NCI-H345 treated with DMSO at 0.1 percent for 48 hours (cell line): Measurements from ENCODE around the gene CTRB1.

ENCODE experiments used
- DNase-seq: peaks from one replicate; lab custom pipeline; 2025; ENCODE audit not compliant: unreplicated experiment; lab: John Stamatoyannopoulos, UW

Gene CTRB1

DNA sequence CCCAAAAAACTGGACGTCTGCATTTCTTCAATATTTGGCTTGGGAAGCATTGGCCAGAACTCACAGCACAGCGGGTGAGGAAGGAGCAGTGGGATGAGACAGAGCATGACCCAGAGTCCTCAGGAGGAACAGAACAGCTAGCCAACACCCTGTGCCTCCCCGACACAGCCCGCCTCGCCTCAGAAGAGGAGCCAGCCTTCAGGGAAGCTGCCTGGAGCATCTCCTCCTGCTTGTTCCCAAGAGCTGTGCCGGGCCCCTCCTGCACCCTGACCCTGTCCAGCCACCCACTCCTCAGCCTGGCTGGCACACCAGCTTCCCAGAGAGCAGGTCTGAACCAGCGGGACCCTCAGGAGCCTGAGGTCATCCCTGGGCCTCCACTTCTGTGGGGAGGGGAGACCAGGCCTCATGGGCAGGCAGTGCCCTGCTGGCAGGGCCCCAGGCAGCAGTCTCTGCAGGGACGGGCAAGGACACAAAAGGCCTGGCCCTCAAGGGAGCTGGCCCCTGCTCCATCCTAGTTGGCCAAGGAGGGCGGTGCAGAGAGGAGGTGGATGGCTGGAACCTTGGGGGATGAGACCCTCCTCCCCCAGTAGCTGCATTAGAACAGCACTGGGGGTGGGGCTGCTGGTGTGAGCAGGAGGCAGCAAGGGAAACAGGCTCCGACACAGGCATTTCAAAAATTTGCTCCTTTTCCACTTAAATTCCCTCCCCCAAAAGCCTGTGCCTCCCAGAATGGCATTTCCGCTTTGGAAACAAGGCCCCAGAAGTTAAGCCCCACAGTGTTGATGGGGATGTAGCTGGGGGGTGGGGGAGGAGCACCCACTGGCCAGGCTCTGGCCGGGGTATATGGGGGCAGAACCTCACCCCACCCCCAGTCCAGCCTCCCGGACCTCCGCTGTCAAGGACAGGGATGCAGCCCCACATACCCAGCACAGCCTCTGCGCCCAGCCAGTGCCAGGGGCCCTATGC lies 34.4 kb downstream of the CTRB1 start:
- DNase-seq: no peak

DNA sequence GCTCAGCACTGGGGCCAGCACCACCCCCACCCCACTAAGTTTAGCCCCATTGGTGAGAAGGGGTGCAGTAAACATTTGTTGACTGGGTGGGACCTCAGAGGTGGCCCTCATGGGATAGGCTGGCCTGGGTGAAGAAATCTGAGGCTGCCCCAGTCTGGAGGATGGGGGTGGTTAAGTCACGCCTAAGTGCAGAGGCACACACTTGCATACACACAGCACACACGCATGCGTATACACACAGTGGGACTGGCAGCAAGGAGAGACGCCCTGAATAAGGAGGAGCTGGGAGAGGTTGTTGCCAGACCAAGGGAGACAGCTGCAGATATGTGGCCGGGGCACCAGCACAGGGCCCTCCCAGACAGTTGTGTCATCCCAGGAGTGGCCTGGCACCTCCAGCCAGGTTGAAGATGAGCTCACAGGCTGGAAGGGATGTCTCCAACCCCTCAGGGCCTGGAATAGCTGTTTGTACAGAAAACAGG lies 35.6 kb downstream of the CTRB1 start:
- DNase-seq: no peak

DNA sequence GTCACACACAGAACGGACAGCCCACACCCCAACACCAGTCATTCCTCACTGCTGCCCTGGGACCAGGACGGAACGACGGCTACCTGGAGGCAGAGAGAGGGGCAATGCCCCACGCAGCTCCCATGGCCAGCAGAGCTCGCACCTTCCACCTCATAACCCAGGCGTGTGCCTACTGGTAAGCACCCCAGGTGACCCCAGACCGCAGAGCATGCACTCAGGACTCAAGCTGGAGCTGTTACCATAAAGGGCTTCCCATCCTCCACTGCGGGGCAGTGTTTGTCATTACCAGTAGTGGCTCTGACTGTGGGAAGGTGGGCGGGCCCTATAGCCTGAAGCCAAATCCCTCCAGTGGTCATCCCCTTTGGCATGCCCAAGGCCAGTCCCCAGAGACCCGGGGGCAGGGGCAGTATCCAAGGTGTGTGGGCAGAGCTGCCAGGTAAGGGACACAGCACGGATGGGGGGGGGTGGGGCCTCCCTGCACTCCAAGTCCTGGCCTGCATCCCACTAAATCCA lies 37.3 kb downstream of the CTRB1 start:
- DNase-seq: no peak

DNA sequence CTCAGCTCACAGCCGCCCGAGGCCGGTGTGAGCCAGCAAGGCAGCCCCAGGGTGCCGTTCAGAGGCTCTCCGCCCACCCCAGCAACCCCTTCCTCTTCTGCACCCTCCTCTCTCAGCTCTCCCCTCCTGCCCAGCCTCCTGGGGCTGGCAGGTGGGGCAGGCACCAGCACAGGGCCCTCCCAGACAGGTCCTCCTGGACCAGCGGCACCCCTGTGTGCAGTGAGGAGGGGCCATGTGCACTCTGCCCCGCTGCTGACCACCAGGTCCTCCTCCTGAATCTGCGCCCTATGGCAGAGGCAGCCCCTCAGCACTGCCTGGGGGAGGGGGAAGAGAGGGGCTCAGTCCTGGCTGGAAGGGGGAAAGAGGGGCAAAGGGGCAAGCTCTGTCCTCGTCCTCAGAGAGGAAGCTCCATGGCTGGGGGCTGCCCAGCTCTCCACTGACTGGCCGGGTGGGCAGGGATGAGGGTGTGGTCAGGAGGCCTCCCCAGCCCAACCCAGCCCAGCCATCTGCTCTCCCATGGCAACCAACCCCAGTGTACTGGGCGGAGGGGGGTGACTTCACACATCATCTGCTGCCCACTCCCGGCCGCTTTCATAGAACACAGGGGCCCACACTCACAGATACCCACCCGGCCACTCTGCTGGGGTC lies 38.0 kb downstream of the CTRB1 start:
- no peak for DNase-seq

DNA sequence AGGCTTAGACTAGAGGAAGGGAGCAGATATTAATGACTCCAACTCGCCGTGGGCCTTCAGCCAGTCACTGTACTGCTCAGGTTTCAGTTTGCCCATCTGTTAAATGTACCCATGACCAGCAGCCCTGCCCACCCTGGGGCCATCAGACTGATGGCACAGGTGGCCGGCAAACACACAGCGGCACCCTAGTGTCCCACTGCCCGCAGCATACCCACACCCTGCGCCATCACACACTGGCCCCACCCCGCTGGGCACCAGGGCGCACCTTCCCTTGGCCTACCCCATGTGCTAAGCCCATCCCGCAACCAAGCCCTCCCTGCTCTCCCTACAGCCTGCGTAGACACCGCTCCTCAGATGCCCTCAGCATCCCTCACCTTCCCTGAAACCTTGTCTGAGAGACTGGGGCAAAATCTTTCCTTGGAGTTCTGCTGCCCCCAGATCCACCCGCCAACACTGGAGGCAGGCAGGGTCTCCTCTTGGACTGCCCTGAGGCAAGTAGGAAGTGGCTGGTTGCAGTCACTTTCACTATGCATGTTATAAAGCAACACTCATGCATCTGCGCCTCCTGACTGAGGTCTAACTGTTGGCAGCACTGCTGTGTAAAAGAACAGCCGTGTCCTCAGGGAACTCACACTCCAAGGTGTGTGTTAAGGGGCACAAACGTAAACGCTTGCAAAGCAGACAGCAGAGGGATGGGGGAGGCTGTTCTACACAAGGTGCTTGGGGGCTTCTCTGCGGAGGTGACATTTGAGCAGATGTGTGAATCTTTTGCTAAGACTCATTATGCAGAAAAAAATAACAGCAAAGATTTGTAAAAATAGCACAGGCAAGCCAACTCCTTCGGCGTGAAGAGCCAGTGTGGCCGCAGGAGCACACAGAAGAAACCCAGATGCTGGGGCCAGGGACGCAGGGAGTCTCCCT lies 39.4 kb downstream of the CTRB1 start:
- DNase-seq: no peak

DNA sequence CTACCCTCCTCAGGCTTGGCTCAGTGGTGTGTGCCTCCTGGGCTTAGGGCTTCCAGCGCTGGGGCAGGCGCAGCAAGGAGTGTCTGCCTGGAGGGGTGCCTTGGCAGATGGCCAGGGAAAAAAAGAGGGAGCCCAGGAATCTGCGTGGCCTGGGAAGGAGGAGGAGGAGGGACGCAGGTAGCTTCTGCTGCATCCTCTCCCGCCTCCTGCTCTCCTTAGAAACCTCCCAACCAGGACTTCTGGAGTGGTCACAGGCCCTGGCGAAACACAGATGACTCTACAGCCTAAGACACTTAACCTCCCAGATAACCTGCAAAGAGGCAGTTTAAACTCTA lies 40.0 kb downstream of the CTRB1 start:
- no peak for DNase-seq

DNA sequence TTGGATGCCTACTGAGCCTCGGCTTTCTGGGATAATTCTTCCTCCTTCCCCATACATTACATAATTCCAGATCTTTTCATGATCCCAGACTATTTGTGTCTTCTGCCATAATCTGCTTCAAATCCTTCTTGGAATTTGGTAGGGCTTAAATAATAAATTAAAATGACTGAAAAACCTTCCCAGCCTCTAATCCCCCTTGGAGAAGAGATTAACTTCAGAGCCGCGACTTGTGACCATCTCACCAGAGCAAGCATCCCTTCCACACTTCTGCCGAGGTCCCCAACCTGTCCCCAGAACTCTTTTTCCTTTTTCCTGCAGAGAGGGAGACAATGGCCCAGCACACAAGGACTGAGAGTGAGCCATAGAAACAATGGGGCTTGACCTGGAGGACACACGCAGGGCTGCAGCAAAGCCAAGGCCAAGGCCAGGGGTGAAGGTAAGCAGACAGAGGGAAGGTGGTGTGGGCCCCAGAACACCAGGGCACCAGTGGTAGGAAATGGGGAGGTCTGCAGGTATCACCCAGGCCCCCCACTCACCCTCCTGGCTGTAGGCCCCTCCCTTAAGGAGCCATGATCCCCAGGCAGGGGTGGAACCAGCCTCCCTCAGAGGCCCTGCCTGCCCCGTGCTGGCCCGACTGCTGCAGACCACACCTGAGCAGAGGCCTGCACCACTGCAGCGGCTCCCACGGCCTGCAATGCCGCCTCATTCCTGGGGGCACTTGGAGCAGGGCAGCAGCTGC lies 42.2 kb downstream of the CTRB1 start:
- no peak for DNase-seq

DNA sequence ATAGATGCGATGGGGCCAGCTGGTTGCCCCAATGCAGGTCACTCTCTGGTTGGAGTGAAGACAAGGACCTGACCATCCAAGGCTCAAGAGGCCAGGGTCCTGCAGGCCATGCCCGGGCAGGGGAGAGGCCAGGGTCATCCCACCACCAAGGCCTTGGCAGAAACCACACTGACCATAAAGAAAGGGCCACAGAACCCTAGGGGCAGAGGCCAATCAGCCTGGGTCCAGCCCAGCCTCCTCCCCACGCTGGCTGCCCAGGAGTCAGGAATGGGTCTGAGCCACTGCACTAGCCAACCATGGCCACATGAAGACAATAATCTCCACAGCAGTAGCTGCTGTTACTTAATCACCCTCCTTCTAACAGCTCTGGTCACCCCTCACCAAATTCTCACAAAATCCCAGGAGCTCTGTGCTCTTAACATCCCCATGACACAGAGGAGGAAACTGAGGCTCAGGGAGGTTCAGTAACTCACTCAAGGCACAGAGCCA lies 42.8 kb downstream of the CTRB1 start:
- DNase-seq: no peak

DNA sequence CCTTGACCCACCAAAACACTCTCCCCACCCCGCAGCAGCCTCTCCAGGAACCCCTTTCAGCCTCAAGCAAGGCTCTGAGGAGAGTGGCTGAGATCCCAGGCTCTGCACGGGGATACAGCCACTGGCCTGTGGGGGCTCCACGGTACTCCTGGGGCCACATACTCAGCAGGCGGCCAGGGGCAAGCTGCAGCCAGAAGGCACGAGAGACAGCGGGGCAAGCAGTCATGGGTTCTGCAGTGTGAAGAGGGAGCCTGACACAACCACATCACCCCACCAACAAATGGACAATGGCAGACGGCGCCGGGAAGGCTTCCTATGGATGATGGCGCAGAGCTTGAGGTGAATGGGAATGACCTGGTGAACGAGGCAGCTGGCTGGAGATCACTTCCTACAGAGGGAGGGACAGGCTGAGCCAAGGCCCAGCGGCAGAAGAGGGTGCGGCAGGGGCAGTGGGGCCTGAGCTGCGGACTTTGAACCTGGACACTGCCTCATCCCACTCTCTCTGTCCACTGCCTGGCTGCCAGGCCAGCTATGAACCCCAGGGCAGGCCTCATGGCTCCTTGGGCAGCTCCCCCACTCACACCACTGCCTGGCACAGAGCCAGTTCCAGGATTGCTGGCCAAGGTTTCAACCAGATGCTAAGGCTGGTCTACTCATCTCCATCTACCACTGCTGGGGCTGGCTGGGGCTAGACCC lies 43.5 kb downstream of the CTRB1 start:
- no peak for DNase-seq

DNA sequence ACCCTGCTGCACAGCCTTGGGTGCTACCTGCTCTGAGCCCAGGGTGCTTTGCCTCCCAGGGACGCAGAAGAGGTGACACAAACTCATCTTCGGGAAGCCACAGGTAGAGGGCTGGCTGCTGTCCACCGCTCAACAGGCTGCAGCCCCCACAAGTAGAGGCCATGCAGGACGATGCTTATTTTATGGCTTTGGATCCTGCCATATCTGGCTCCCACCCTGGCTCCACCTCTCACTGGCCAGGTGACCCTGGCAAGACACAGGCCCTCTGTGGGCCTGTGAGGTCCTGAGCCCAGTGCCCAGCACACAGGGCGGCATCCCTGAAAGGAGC lies 44.0 kb downstream of the CTRB1 start:
- DNase-seq: no peak

DNA sequence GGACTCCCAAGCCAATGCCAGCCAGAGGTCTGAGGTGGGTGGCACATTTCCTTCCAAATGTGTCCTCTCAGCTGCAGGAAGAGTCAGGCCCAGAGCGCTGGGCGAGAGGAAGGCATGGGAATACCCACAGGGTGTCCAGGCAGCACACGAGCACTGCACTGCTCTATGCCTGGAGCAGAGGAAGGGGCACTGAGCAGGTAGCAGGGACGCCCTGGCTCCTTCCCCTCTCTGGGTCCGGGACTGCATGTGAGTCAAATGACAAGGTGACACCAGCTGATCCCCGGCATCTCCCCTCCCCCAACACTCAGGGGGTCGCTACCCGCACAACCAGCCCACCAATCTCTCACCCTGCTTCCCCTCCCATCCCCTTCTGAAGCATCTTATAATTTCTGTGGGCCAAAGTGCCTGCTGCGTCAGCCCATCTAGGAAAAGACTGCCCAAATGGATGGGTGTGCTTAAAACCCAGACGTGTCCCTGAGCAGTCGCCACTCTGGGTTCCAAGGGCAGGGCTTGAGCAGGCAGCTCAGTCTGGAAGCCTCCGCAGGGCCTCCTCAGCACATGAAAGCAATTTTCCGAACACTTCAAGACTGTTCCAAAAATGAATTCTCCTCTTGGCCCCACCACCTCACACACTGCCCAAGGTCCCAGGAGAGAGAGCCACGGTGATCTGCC lies 44.6 kb downstream of the CTRB1 start:
- DNase-seq: no peak

DNA sequence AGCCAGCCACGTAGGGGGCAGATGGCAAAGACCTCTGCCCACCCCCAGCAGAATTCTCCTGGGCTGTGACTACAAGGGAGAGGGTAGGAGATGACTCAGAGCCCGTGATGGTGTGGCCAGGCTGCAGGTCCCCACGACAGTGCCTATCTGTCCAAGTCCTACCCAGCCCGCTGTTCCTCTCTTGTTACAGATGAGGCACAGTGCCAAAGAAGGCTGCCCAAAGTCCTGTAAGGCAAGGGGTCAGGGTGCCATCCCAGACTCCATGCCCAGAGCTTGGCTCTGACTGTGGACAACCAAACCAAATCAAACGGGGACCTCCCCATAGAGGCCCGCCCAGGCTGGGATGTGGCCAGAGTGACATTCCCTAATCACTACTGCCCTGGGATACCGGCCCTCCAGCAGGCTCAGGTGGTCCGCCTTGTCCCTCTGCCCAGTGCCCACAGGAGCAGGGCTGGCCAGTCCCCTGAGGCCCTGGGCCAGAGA lies 45.2 kb downstream of the CTRB1 start:
- no peak for DNase-seq

DNA sequence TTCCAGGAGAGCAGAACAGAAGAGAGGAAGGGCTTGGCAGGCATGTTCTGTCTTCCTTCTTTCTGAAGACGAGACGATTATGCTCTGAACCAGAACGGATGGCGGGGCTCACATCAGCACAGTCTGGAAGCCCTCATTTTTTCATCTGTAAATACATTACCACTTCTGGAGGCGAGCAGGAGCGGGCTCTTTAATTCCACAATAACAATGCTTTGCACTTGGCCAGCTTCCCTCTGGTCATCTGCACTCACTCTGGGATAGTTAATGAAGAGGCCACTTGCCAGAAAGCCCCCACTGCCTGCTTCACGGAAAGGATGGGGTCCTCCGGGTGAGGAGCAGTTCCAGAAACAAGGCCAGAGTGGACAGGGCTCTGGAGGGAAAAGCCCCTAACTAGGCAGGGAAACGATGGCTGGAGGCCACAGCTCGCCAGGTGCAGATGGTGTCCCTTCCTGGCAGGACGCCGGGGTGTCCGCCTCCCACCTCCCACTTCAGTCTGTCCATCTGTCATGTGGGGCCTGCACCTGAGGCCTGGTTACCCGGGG lies 45.7 kb downstream of the CTRB1 start:
- no peak for DNase-seq

DNA sequence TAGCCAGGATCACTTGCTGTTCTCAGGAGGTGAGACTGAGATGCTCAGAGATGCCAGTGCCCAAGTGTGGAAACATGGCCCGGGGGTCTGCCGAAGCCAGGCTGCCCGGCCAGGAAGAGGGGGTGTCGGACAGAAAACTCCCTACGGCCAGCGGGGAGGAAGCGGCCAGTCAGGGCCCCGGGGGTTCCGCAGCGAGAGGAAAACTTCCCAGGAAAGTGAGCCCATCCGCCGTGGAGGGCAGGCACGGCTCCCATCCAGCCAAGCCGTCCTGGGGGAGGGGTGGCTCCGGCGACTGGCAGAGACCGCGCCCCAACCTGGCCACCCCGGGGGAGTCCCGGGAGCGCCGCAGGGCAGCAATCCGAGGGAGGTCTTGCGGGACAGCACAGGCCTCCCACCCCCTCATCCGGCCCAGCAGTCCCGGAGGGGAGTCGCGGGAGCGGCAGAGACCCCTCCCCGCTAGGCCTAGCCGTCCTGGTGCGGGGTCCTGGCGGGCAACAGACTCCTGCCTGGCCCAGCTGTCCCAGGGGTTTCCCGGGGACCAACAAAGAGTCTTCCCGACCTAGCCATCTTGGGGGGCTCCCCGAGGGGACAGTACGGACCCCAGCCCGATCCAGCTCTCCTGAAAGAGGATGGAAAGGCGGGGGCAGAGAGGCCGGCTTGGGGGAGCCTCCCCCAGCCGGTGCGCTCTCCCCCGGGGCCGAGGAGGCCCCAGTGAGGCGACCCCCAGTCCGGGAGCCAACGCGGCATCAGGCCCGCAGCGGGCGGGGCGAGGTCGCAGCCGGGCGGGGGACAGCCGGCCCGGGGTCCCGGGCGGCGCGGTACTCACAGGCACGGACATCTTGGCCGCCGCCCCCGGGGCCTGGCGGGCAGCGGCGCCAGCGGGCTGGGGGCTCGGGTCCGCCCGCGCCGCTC lies 46.5 kb downstream of the CTRB1 start:
- no peak for DNase-seq

DNA sequence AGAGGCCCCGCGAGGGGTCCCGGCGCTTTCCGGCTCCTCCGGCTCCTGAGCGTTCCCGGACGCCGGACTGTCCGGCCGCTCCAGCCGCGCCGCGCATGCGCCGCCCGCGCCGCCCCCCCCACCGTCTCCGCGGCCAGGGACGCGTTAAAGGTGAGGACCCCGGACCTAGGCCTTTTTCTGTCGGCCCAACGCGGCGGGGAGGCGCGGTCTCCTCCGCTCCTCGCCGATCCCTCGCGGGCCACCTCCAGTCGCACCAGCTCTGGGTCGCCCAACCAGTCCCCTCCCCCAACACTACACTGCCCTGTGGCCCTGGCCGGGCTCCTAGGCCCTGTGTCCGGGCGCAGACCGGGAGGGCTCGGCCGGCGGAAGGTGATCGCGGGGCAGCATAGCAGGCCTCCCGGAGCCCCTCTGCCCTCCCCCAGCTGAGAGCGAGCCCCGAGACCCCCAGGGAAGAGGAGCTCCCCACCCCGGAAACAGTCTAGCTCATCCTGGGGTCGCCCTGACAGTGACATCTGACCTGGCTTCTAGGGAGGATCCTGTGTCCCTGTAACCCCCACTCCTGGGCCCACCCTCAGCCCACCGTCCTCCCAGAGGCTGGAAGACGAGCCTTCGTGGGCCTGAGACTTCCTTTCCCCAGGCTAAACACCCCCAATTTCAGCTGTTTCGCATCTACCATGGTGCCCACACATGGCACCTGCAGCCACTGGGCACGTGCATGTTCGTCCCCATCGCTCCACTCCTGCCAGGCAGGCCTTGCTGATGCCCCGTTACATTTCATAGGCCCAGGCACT lies 47.3 kb downstream of the CTRB1 start:
- no peak for DNase-seq

DNA sequence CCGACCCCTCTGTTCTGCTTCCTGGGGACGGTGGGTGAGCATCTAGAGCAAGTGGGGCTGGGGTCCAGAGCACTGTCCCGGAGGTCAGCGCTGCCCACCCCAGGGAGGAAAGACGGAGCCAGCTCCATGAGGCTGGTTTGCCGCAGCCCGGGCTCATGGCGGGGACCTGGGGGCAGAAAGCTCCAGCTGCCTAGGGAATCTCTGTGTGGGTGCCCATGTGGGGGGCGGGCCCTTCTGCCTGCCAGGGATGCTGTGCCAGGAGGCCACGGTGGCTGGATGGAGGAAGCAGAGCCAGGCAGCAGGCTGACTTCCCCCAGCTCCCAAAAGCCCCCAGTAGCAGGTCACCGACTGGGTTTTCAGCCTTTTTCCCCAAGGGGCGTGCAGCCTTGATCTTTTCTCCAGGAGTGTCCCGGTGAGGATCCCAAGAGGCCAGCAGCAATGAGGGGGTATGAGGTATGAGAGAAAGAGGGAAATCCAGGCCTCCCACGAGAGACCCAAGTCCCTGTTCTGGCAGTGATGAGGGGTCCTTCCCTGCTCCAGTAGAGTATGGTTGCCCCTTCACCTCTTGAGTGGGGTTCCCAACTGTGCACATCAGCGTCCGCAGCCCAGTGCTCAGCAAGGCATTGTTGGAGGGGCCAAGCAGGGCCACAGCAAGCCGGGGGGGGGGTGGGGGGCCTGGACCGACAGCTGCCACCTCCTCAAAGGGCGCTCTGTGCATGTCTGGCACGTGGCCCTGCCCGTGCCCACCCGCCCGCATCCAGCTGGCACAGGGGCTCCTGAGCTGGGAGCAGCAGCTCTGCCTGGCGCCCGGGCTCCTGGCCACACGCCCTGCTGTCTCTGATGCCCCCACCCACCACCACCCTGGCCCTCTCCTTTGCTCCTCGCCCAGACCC lies 48.2 kb downstream of the CTRB1 start:
- no peak for DNase-seq
